Breast epithelium (tissue), 4 donors: ENCODE data around the gene DNAI2. TPM values are rescaled to one million over a fixed set of nuclear protein-coding genes. Genes with fewer than 3 reads are reported as not detected.

Source experiments
- DNase-seq, 2 donors: peaks; one replicate each; pipeline ENCODE4 v3.0.0-alpha.2; 2019; ENCODE audit warnings: low spot score in 2 of 2
- H3K27ac ChIP-seq, 2 donors: fragments of 200-600 bp; sonication (generic) in 1 of 2; one replicate each; pipeline ENCODE4 v1.5.1; 2016 to 2019; ENCODE audit warnings: mild to moderate bottlenecking in 1 of 2
- H3K27me3 ChIP-seq, 2 donors: fragments of 200-600 bp; sonication (generic) in 1 of 2; one replicate each; pipeline versions ENCODE4 v1.5.1 to v1.6.0; 2017 to 2019; ENCODE audit warnings: control low read depth in 1 of 2, mild to moderate bottlenecking in 1 of 2
- H3K36me3 ChIP-seq: fragments of 200-600 bp; one replicate; pipeline ENCODE4 v1.5.1; 2019
- H3K4me1 ChIP-seq, 2 donors: fragments of 200-600 bp; sonication (generic); one replicate each; pipeline ENCODE4 v1.5.1; 2016 to 2019; ENCODE audit warnings: control low read depth in 1 of 2
- H3K4me3 ChIP-seq, 3 donors: fragments of 200-600 bp; sonication (generic); 1 replicate in 2 of 3; 2 replicates in 1 of 3; pipeline ENCODE4 v1.5.1; 2016 to 2019; ENCODE audit warnings: mild to moderate bottlenecking in 3 of 3, moderate library complexity in 2 of 3
- H3K9me3 ChIP-seq, 2 donors: fragments of 200-600 bp; sonication (generic) in 1 of 2; one replicate each; pipeline ENCODE4 v1.5.1; 2016 to 2019; ENCODE audit warnings: control low read depth in 1 of 2
- POLR2A ChIP-seq: fragments of 450-650 bp; IDR thresholded peaks from one replicate; pipeline ENCODE4 v1.6.1; 2016; ENCODE audit warnings: antibody characterized with exemption, mild to moderate bottlenecking, moderate library complexity
- POLR2AphosphoS5 ChIP-seq, 3 donors: sonication (generic); formaldehyde crosslinking; IDR thresholded peaks; one replicate each; pipeline ENCODE4 v1.6.1; 2017; ENCODE audit warnings: antibody characterized with exemption in 3 of 3
- intact Hi-C: fragments of 100-400 bp; cut with DNase I; formaldehyde crosslinking; loops from one replicate; pipeline ENCODE4 v1.15.1; 2023; ENCODE audit warnings: low total_unique reads
- total RNA-seq, 3 donors: library from RNA; depleted of rRNA; stranded (reverse); fragments of >200 nt; gene quantifications; one replicate each; pipeline ENCODE4 v1.1.0, GENCODE V29; 2016
- TF ChIP-seq, protein P1 (sequence below), 3 donors: fragments of 450-650 bp; IDR thresholded peaks; one replicate each; pipeline ENCODE4 v1.5.1; 2016 to 2017; ENCODE audit warnings: antibody characterized with exemption in 3 of 3, mild to moderate bottlenecking in 3 of 3, moderate library complexity in 3 of 3

The DNAI2 gene
- total RNA-seq, 3 donors from 2014 or later: not detected

DNA sequence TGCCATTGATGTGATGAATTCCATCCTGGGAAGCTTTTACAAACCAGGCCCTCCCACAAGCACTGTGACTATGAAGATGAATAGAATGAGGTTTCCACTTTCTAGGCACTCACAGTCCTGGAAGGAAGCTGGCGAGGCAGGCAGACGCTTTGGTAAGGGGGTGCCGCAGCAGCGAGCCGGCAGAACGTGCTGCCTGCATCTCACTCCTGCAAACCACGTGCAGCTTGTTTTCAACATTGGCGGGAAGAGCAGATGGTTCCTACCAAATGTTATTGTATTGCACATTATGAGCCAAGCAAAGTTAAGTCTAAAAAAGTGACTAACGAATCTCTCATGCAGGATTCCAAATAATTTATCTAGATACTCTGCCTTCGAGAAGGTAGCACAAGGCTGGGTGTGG lies 3.7 kb upstream of the DNAI2 start:
- TF ChIP-seq, protein P1, sequence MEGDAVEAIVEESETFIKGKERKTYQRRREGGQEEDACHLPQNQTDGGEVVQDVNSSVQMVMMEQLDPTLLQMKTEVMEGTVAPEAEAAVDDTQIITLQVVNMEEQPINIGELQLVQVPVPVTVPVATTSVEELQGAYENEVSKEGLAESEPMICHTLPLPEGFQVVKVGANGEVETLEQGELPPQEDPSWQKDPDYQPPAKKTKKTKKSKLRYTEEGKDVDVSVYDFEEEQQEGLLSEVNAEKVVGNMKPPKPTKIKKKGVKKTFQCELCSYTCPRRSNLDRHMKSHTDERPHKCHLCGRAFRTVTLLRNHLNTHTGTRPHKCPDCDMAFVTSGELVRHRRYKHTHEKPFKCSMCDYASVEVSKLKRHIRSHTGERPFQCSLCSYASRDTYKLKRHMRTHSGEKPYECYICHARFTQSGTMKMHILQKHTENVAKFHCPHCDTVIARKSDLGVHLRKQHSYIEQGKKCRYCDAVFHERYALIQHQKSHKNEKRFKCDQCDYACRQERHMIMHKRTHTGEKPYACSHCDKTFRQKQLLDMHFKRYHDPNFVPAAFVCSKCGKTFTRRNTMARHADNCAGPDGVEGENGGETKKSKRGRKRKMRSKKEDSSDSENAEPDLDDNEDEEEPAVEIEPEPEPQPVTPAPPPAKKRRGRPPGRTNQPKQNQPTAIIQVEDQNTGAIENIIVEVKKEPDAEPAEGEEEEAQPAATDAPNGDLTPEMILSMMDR (IDR thresholded peaks at IDR 0.05): no peak
- no peak for TF ChIP-seq POLR2AphosphoS5 (IDR thresholded peaks at IDR 0.05)
- no peak for TF ChIP-seq POLR2A
- no peak for DNase-seq

DNA sequence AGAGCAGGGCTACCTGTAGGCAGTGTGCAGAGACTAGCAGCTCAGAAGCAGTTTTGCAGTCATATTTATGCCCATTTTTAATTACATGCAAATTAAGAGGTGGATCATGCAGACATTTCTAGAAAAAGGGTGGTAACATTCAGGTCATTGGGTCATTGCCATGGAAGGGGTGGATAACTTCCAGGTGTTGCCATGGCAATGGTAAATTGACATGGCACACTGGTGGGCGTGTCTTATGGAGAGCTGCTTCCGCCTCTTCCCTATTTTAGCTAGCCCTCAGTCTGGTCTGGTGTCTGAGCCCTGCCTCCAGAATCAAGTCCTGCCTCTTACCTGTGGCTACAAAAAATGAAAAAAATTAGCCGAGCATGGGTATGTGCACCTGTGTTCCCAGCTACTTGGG lies 2.8 kb upstream of the DNAI2 start:
- H3K4me1 ChIP-seq: no peaks in the 10 kb centered on the region

More for the DNA sequence above, 3.7 kb upstream of the DNAI2 start:
- H3K27me3 ChIP-seq: peaks cover 0 to 4% of the 10 kb centered on the region in 2 donors
- intact Hi-C loops: no loop called here
- no peaks in the 10 kb centered on the region for H3K36me3 ChIP-seq
- H3K4me3 ChIP-seq: no peak overlapping the region
- H3K4me1 ChIP-seq: no peaks in the 10 kb centered on the region
- H3K27ac ChIP-seq: no peak overlapping the region
- no peaks in the 10 kb centered on the region for H3K9me3 ChIP-seq

DNA sequence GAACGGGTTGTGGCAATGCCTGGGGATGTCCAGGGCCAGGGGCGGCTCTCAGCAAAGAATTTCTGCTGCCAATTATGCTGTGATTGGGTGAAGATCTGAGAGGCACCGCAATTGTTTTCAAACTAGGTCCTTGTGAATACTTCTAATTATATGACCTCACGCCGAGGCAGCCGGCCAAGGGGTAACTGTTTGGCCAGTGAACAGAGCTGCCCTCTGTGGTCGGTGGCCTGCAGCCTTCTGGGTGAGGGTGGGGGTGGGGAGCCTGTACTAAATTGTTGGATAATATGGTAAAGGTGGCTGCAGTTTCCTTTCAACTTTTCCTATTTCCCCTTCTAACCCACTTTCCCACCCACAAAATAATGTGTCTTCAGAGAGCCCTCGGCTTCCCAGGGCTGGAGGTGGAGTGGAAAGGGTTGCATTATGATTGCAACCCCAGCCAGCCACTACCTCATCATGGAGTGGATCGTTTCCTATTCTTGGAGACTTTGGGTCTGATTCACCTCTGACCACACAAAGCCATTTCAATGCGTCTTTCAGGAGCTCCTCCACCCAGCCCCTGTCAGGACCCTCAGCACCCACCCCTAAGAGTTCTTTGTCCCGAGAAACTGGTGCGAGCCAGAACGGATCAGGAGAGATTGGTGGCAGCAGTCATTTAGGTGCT lies 2.0 kb upstream of the DNAI2 start:
- intact Hi-C loops: no loop called here
- peak overlapping the region in 1 of 3 donors; percentile 22 for H3K4me3 ChIP-seq
- TF ChIP-seq POLR2A (no peak), POLR2AphosphoS5 (IDR thresholded peaks at IDR 0.05) (no peak)
- TF ChIP-seq, protein P1 (IDR thresholded peaks at IDR 0.05): no peak
- H3K27me3 ChIP-seq: peaks cover 0 to 4% of the 10 kb centered on the region in 2 donors
- H3K9me3 ChIP-seq: no peaks in the 10 kb centered on the region
- no peaks in the 10 kb centered on the region for H3K36me3 ChIP-seq
- peak overlapping the region in 1 of 2 donors; percentile 48 for H3K27ac ChIP-seq
- H3K4me1 ChIP-seq: no peaks in the 10 kb centered on the region
- no peak for DNase-seq

More for the DNA sequence above, 2.8 kb upstream of the DNAI2 start:
- H3K36me3 ChIP-seq: no peaks in the 10 kb centered on the region
- no peak for DNase-seq
- no peaks in the 10 kb centered on the region for H3K9me3 ChIP-seq
- H3K27me3 ChIP-seq: peaks cover 0 to 4% of the 10 kb centered on the region in 2 donors
- intact Hi-C loops: no loop called here
- TF ChIP-seq POLR2A (no peak), POLR2AphosphoS5 (IDR thresholded peaks at IDR 0.05) (no peak)
- TF ChIP-seq, protein P1 (IDR thresholded peaks at IDR 0.05): no peak
- H3K27ac ChIP-seq: no peak overlapping the region
- no peak overlapping the region for H3K4me3 ChIP-seq

DNA sequence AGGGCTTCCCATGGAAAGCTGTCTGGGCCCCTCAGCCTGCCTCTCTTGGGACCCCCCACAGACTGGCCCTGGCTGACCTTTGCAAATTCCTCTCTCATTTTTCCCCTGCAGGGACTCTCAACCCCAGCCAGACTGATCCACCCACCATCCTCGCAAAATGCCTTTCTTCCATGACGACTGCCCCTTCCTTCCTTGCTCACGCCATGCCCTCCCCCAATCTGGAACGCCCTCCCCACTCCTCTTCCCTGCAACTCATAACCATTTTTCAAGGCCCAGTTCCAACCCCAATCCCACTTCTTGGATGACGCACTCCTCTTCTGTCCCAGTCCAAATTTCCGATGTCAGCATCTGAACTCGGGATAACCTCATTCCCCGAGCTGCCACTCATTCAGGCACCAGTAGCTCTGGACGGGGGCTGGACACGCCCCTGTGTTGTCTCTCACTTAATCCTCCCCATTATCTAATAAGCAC lies 1.3 kb upstream of the DNAI2 start:
- Histone ChIP-seq H3K9me3 (no peaks in the 10 kb centered on the region), H3K36me3 (no peaks in the 10 kb centered on the region), H3K4me3 (no peak overlapping the region), H3K27me3 (peaks cover 0 to 4% of the 10 kb centered on the region in 2 donors), H3K27ac (peak overlapping the region in 1 of 2 donors; percentile 48), H3K4me1 (no peaks in the 10 kb centered on the region)
- TF ChIP-seq, protein P1 (IDR thresholded peaks at IDR 0.05): no peak
- TF ChIP-seq POLR2AphosphoS5 (IDR thresholded peaks at IDR 0.05): no peak
- no peak for TF ChIP-seq POLR2A
- intact Hi-C loops: no loop called here
- DNase-seq: no peak

DNA sequence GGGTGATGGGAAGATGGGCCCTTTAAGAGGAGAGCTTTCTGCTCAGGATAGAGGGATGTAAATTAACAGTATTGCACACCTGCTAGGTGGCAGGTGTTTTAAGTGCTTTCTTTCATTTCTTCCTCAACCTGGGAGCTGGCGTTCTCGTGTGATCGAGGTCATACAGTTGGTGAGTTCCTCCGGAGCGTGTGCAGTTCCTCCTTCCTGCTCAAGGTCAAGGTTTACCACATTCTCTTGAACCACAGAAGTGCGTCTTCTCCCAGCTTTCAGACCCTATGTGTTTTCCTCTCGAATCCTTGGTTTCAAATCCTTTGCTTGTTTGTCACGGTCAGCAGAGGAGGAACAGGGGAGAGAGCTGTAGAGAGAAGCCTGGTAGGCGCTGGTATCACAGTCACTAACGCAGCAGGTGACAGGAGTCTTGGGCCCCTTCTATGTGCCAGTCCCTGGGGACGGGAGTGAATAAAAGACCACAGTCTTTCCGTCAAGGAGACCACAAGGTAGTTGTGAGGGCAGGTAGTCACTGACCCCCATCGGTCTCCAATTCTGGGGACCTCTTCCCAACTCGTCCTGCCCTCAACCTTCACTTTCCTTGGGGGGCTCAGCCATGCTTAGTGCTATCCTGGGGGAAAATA lies 791 bp downstream of the DNAI2 start:
- H3K9me3 ChIP-seq: no peaks in the 10 kb centered on the region
- DNase-seq: no peak
- no peak overlapping the region for H3K27ac ChIP-seq
- no peaks in the 10 kb centered on the region for H3K36me3 ChIP-seq
- TF ChIP-seq POLR2A: no peak
- H3K27me3 ChIP-seq: peaks cover 0 to 4% of the 10 kb centered on the region in 2 donors
- H3K4me1 ChIP-seq: no peaks in the 10 kb centered on the region
- no peak overlapping the region for H3K4me3 ChIP-seq
- intact Hi-C loops: no loop called here
